ENCODE data around the gene LELP1.

DNA sequence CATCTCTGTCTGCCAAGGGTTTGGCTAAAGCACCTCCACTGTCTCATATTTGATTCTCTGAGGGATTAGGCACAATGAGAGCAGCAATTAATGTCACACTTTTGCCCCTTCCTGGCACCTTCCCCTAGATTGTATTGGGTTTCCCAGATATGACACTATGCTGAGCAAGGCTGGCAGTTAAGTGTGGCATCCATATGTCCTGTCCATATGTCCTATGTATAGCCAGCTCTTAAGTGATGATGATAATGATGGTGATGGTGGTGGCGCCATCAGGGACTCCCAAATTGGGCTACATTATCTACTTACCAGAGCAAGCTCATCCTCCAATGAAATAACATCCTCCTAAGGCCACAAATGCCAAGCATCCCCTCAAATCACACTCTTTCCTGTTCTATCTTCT, 42.8 kb downstream of the LELP1 start:
- TF ChIP-seq, protein P1, sequence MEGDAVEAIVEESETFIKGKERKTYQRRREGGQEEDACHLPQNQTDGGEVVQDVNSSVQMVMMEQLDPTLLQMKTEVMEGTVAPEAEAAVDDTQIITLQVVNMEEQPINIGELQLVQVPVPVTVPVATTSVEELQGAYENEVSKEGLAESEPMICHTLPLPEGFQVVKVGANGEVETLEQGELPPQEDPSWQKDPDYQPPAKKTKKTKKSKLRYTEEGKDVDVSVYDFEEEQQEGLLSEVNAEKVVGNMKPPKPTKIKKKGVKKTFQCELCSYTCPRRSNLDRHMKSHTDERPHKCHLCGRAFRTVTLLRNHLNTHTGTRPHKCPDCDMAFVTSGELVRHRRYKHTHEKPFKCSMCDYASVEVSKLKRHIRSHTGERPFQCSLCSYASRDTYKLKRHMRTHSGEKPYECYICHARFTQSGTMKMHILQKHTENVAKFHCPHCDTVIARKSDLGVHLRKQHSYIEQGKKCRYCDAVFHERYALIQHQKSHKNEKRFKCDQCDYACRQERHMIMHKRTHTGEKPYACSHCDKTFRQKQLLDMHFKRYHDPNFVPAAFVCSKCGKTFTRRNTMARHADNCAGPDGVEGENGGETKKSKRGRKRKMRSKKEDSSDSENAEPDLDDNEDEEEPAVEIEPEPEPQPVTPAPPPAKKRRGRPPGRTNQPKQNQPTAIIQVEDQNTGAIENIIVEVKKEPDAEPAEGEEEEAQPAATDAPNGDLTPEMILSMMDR (IDR thresholded peaks at IDR 0.05; ENCODE audit: control extremely low read depth in 1 of 3, insufficient read depth in 1 of 3, low read depth in 1 of 3, low read length in 3 of 3) = no peak
- no peak for TF ChIP-seq BACH1 (IDR thresholded peaks at IDR 0.05; ENCODE audit: low read length)
- no peak for TF ChIP-seq YY1 (IDR thresholded peaks at IDR 0.05; ENCODE audit: low read depth, low read length)
- no peak for TF ChIP-seq POLR2AphosphoS5 (IDR thresholded peaks at IDR 0.05; ENCODE audit: low read depth, low read length)
- no peak for TF ChIP-seq HDAC6 (IDR thresholded peaks at IDR 0.05; ENCODE audit: low read depth, low read length)
- no peak for TF ChIP-seq CREB1 (IDR thresholded peaks at IDR 0.05)
- no peak for TF ChIP-seq EP300 (IDR thresholded peaks at IDR 0.05; ENCODE audit: borderline replicate concordance in 1 of 2, low read depth in 2 of 2, low read length in 2 of 2)
- TF ChIP-seq SP2 (IDR thresholded peaks at IDR 0.05; ENCODE audit: low read length) = no peak

Data from H1 (cell line).